ENCODE results near the gene CCNG1.
"Not testable (repeated sequence)": the region's sequence is repeated elsewhere in the genome, so short reads cannot be mapped to it uniquely, and the experiment has no call there.

The CCNG1 gene

DNA sequence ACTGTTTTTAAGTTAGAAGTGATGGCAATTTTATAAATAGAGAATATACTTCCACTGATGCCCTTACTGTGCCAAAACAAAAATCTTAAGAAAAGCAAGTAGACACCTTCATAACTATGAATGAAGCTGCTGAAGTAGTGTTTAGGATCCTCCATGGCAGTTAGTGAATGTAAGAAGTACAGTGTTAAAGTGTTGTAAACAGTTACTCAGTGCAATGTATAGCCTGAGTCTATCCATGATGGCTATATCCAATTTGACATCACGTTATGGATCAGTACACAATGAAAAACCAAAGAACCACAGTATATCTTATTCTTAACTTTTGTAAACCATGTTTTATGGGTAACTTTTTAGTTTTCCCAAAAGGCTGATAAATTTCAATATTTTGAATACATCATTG lies 7.1 kb downstream of the CCNG1 start:
- no peak for DNase-seq (ENCODE audit: low spot score)

DNA sequence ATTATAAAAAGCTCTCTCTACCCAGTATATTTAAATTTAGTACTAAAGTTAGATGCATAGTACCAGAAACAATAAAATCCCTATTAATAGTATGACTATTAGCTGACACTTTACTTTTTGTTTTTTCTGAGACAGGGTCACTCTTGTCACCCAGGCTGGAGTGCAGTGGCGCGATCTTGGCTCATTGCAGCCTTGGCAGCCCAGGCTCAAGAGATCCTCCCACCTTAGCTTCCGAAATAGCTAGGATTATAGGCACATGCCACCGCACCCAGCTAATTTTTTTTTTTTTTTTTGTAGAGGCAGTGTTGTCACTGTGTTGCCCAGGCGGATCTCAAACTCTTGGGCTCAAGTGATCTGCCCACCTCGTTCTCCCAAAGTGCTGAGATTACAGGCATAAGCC lies 8.0 kb downstream of the CCNG1 start:
- no peak for DNase-seq (ENCODE audit: low spot score)

DNA sequence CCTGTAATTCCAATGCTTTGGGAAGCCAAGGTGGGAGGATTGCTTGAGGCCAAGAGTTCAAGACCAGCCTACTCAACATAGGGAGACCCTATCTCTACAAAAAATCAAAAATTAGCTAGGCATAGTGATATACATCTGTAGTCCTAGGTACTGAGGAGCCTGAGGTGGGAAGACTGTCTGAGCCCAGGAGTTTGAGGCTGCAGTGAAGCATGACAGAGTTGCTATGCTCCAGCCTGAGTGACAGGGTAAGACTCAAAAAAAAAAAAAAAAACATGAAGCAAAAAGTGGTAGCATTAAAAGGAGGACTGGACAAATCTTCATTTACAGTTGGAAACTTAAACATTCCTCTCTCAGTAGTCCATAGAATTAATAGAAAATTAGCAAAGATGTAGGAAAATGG lies 9.8 kb downstream of the CCNG1 start:
- DNase-seq (ENCODE audit: low spot score): no peak

DNA sequence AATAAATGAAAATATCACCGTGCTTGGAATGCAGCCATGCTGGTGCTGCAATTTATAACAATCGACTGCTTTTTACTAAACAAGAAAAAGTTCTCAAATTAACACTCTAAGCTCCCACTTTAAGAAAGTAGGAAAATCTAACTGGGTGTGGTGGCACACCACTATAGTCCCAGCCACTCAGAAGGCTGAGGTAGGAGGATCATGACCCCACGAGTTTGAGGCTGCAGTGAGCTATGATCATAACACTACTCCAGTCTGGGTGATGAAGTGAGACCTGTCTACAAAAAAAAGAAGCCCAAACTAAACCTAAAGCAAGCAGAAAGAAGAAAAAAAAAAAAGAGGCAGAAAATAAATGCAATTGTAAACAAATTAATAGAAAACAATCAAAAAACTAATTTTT lies 10.5 kb downstream of the CCNG1 start:
- DNase-seq (ENCODE audit: low spot score): no peak

DNA sequence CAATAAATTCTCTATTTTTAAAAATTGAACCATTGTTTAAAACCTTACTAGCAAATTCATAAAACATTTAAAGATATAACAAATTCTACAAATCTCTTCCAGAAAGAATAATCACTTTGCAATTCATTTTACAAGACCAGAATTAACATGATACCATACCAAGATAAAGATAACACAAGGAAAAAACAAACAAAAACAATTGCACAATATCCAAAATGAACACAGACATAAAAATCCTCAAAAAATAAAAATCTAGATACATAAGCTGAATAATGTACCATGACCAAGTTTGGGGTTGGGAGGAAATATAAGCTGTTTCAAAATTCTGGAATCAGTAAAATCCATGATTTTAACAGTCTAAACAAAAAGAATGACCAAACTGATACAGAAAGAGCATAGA lies 11.1 kb downstream of the CCNG1 start:
- no peak for DNase-seq (ENCODE audit: low spot score)

DNA sequence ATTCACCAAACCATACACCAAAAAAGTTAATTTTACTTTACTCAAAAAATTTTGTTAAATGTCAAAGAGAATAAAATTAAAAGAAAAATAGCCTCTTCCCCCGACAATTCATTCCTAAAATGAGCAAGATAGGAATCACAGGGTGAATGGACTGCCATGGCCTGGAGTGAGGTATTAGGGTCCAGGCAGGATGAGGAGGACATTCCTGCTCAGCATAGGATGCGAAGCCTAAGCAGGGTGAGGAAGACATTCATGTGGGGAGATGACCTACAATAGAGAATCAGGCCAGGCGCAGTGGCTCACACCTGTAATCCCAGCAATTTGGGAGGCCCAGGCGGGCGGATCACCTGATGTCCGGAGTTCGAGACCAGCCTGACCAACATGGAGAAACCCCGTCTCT lies 14.1 kb downstream of the CCNG1 start:
- DNase-seq (ENCODE audit: low spot score): no peak

DNA sequence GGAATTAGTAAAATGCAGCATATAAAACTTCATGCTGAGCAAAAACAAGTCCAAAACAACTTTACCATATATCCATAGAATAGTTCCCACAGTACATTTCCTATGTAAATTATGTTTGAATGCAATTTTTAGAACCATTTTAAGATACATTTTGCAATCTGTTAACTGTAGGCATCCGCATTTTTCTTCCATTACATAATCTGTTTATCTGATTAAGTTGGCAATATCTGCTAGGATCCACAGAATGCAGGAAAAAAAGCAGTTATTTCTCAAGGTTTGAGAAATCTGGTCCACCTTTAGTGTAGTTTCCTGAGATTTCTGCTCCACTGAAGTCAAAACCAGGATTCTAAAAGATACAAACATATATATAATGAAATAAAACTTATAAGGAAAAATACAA lies 16.3 kb downstream of the CCNG1 start:
- DNase-seq (ENCODE audit: low spot score): no peak

DNA sequence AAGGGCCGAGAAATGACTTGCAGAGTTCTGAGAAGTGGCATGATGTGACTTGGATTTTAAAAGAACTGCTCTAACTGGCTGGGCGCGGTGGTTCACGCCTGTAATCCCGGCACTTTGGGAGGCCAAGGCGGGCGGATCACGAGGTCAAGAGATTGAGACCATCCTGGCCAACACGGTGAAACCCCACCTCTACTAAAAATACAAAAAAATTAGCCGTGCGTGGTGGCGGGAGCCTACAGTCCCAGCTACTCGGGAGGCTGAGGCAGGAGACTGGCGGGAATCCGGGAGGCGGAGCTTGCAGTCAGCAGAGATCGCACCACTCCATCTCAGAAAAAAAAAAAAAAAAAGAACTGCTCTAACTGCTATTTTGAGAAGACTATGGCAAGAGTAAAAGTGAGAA lies 18.0 kb downstream of the CCNG1 start:
- not testable (repeated sequence) for DNase-seq (ENCODE audit: low spot score)

DNA sequence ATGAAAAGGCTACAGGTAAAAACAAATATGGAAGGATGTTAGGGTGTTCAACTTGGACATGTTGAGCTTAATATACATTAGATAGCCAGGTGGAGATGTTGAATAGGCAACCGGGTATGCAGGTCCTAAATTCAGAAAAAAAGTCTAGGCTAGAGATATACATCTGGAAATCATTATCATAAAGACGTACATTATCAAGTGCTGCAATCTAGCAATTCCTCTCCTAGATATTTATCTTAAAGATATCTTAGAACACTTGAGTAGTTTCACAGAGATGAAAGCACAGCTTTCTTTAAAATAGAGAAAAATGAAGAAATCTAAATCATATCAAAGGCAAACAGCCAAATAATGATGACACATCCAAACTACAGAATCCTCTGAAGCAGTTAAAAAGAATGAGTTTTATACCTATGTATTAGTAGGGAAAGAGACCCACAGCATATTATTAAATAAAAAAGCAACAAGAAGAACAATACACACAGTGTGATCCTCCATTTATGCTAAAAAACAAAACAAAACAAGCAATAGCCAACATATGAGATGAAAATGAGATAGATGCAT lies 18.7 kb downstream of the CCNG1 start:
- no peak for DNase-seq (ENCODE audit: low spot score)

DNA sequence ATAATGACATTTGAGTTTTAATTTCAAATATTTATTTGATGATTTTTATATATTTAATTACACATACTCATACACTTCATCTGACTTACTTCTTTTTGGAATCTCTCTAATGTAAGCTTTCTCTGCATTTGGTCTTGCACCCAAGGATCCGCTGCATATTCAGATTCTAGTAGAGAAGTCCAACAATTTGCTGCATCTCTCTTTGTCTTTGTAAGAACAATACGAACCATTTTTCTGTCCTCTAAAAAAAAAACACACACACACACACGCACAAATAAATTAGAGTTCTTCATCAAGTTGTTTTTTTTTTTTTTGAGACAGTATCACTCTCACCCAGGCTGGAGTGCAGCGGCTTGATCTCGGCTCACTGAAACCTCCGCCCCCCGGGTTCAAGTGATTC lies 19.4 kb downstream of the CCNG1 start:
- no peak for DNase-seq (ENCODE audit: low spot score)

DNA sequence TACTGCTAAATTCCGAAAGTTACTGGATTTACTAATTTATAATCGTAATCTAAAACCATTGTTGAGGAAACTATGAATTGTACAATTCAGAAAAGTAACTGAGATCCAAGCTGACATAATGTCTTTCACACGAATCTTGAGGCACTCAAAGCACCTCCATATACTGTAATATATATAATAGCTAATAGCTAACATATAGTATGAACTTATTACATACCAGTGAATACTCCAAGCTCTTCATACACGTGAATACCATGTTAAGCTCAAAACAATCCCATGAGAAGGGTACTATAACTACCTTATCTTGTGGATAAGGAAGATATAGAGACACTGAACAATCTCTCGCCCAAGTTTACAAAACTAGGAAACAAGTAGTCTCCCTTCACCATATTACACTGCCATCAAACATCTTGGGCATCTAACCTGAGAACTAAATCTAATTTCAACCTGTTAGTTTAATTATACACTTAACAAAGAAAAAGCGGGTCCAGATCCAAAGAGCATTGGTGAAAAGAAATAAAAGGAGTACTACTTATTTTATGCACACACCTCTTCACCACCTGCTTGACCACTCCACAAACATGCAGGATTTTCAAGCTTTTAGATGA lies 21.5 kb downstream of the CCNG1 start:
- DNase-seq (ENCODE audit: low spot score): no peak

DNA sequence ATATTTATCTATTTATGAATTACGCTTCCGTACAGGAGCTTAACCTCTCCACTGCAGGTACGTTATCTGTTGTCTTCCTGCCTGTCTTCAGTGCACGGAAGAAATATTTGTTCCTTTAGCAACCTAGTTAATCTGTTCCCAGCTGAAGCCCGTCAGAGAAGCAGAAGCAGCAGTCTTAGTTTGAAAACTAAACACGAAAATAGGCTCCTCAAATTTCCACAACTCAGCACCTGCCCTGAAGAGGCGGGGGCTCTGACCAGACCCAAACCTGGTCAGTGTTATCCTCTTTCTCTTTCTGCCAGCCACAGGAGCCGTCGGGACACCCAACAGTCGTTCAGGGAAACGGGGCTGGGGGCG lies 22.0 kb downstream of the CCNG1 start:
- no peak for DNase-seq (ENCODE audit: low spot score)

DNA sequence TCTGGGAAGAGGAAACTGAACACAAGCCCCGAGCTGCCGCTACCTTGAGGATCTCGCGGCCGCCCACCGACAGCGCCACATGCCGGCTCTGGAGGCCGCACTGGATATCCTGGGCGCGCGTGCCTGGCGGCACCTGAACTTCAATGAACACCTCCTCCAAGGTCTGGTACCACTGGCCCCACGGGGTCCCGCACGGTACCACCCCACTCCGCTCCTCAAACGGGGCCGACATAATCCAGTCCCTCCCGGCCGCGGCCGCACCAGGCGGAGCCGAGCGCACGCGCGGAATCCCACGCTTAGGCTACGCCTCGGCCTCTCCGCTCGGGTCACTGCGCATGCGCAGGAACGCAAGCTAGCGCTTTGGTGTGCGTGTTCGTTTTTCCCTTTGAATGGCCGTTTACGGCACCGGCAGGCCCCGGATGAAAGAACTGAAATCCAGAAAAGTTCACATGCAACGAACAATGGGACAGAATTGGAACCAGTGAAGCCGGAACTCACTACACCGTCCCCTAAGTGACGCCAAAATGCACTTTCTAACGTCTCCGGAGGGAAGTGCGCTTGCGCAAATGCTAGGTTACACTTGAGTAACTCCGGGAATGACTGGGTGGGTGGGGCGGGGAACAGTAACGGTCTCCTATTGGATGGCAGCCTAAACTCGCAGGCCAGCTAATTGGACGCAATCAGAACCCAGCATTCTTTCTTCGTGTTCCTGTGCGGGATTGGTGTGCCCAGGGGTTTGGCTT lies 22.6 kb downstream of the CCNG1 start, which contains the start of gene NUDCD2:
Gene NUDCD2, minus strand, starts transcription at position 284 of the 743 bp plus-strand sequence. Its CDS starts 52 bp downstream, at position 232.
- DNase-seq (ENCODE audit: low spot score): peak; percentile 94

DNA sequence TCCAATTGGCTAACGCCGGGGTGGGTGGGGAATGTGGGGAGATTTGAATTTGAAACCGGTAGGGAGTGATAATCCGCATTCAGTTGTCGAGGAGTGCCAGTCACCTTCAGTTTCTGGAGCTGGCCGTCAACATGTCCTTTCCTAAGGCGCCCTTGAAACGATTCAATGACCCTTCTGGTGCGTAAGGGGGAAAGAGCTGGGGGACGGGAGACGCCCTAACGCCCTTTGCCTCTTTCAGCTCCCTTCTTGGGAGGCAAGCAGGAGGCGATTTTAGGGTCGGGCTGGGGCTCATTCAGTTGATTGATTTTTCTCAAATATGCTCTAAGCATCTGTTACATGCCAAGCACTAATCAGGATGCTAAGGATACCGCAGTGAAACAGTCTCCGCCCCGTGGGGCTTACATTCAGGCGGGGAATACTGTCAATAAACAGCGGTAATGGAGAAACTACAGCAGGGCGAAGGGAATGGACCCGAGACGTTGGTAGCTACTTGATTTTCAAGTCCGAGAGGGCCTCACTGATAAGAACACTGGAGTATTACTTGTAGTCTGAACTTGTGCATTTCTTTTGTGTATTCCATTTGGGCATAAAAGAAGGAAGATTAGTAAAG lies 23.3 kb downstream of the CCNG1 start, which contains the start of gene HMMR:
Gene HMMR, plus strand, starts transcription at position 71 of the 610 bp plus-strand sequence. Its CDS starts 61 bp downstream, at position 132.
- DNase-seq (ENCODE audit: low spot score): no peak

DNA sequence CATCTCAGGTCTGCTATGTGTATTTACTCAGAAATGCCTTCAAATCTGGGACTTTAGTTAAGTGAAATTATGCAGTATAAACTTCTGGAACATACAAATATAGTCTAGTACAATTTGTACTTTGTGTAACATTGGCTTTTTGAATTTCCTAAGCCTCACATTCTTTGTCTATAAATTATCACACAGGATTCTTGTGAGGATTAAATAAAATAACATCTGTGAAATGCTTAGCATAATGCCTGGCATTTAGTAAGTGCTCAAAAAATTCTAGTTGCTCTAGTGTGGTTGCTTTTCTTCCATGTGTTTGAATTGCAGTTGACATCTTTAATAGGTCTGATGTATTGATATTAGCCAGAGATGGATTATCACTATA lies 25.7 kb downstream of the CCNG1 start:
- DNase-seq (ENCODE audit: low spot score): no peak

DNA sequence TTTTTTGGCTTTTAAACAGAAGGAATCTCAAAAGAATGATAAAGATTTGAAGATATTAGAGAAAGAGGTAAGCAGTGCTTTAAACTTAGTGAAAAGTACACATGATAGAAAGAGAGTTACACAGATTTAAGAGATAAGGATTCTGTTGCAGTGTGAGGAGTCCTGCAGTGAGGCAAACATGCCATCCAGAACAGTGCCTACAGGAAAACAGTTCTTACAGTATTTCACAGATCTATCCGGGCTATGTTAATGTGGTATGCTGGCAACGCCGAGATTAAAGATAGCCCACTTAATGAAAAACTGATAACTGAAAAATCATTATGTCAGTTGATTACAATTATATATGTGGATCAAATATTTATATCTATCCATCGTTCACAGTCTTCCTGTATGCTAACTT lies 30.3 kb downstream of the CCNG1 start:
- no peak for DNase-seq (ENCODE audit: low spot score)

DNA sequence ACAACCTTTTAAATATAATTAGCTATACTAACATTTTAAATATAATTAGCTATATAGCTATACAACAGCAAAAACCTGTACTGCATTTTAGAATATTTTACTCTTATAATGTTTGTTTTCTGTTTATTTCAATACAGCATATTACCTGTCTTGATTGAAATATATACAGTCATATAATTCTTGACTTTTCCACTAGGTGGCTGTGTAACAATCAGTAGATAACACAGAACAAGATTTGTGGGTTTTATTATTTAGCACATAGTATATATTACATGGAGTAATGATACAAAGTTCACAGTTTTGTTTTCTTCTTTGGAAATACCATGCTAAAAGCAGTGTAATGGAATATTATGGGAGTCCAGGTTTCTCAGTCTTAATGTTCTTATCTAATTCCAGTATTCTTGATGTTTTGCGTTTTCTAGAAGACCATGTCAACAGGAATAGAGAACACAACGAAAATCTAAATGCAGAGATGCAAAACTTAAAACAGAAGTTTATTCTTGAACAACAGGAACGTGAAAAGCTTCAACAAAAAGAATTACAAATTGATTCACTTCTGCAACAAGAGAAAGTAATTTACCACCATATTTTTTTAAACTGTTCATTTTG lies 36.3 kb downstream of the CCNG1 start:
- peak; percentile 24 for DNase-seq (ENCODE audit: low spot score)

DNA sequence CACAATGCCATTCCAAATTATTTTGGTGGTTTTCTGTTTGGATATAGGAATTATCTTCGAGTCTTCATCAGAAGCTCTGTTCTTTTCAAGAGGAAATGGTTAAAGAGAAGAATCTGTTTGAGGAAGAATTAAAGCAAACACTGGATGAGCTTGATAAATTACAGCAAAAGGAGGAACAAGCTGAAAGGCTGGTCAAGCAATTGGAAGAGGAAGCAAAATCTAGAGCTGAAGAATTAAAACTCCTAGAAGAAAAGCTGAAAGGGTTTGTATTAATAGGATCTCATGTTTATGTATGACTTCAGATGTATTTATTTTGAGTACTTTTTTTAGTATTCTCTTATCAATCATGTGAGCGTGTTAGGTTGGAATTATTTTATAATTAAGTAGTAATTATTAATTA lies 38.0 kb downstream of the CCNG1 start:
- DNase-seq (ENCODE audit: low spot score): no peak

DNA sequence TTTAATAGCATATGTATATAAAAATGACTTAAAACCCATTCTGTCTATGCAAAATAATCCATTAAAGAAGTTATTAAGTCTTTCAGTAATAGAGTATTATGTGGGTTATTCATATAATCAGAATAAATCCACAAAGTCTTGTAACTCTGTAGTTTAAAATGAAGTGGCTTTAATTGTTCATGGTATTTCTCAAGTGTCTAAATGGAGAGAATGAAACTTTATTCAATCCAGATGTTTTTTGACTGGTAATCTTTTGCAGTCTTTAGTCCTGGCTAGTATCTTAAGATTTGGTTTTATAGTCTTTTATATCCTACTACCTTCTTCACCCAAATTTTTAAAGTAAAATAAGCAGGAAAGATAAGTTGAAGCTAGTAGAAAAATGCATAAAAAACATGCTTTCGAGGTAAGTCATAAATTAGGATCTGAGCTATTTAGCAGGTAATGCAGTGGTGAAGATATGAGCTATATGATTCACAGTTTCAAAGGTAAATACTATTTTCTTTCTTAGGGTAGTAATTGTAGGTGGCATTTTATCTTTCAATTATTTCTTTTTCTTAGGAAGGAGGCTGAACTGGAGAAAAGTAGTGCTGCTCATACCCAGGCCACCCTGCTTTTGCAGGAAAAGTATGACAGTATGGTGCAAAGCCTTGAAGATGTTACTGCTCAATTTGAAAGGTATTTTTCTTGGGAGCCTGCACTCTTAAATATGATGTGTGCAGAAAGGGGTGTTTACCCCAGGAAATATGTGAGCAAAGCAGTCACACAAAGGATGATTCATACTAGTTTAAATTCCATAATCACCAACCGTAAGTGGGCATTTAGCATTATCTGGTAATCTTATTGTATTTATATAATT lies 41.0 kb downstream of the CCNG1 start:
- no peak for DNase-seq (ENCODE audit: low spot score)

DNA sequence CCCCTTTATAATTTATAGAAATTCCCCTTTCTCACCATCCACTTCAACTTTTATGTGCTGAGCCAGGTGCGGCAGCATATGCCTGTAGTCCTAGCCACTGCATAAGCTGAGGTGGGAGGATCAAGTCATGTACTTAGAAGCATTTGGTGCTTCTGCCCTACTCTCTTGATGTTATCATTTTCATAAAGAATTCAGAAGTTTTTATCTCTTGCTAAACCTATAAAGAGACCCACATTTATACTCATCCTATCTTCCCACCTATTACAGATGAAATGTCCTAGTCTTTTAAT lies 41.5 kb downstream of the CCNG1 start:
- no peak for DNase-seq (ENCODE audit: low spot score)

DNA sequence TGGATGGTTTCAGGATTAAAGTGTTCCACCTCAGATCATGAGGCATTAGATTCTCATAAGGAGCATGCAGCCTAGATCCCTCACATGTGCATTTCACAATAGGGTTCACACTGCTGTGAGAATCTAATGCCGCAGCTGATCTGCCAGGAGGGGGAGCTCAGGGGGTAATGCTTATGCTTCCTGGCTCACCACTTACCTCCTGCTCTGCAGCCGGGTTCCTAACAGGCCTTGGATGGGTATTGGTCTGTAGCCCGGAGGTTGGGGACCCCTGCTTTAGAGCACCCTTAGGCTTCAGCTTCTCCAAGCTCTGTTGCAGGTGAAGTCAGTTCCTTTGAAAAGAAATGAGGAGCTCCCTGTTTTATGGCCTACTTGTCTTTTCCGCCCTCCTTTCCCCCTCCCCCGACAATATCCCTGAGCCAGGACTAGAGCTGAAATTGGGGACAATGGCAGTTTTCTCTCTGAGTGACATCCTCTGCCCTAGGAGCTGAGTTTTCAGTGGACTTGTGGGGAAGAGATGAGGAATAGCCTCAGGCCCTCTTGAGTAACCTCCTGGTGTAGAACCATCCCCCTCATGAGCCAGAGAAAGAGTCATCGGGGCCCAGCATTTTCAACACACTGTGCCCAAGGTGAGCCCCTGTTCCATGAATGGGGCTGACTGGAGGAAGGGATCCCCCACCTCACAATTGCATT lies 51.8 kb downstream of the CCNG1 start:
- no peak for DNase-seq (ENCODE audit: low spot score)

DNA sequence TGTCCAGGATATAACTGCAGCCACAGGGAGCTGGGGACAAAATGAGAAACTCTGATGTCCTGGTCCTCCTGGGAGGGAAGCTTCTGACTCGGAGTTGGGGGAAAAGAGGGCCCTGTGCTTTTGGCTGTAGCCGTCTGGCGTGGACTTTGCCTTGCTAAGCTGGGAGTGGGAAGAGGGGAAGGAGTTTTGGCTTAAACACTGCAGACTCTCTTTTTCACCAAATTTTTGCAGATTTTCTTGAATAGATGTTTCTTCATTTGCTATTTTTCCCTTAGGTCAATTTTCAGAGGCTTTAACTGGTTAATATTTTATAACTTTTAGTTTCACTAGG lies 52.3 kb downstream of the CCNG1 start:
- DNase-seq (ENCODE audit: low spot score): no peak
